Spleen (tissue), 11 donors: ENCODE results near the gene ATL2. TPM values are rescaled to one million over a fixed set of nuclear protein-coding genes. Genes with fewer than 3 reads are reported as not detected.

Experiments
- DNase-seq: peaks from one replicate; pipeline ENCODE4 v3.0.0-alpha.2; 2020
- H3K27ac ChIP-seq, 8 donors: fragments of 200-600 bp; sonication (generic) in 7 of 8; 1 replicate in 4 of 8; 2 replicates in 4 of 8; pipeline versions ENCODE4 v1.5.0 to v1.8.0; 2016 to 2021; ENCODE audit warnings: inconsistent platforms in 4 of 8, mild to moderate bottlenecking in 4 of 8, moderate library complexity in 1 of 8
- H3K27me3 ChIP-seq, 7 donors: fragments of 200-600 bp; sonication (generic) in 6 of 7; replicated peaks in 1 of 7; 1 replicate in 4 of 7; 2 replicates in 3 of 7; pipeline versions ENCODE4 v1.5.0 to v1.8.0; 2016 to 2021; ENCODE audit warnings: inconsistent platforms in 3 of 7, mild to moderate bottlenecking in 1 of 7
- H3K36me3 ChIP-seq, 6 donors: fragments of 200-600 bp; sonication (generic) in 5 of 6; 1 replicate in 4 of 6; 2 replicates in 2 of 6; pipeline versions ENCODE4 v1.5.0 to v1.8.0; 2016 to 2021; ENCODE audit warnings: inconsistent platforms in 2 of 6
- H3K4me1 ChIP-seq, 6 donors: fragments of 200-600 bp; sonication (generic) in 5 of 6; 1 replicate in 3 of 6; 2 replicates in 3 of 6; pipeline versions ENCODE4 v1.5.0 to v1.8.0; 2016 to 2021; ENCODE audit warnings: inconsistent platforms in 3 of 6
- H3K4me3 ChIP-seq, 8 donors: fragments of 200-600 bp; sonication (generic) in 7 of 8; 1 replicate in 4 of 8; 2 replicates in 4 of 8; pipeline versions ENCODE4 v1.5.0 to v1.8.0; 2016 to 2021; ENCODE audit warnings: inconsistent platforms in 4 of 8, mild to moderate bottlenecking in 4 of 8, moderate library complexity in 2 of 8
- H3K9me3 ChIP-seq, 8 donors: fragments of 200-600 bp; sonication (generic) in 7 of 8; 1 replicate in 4 of 8; 2 replicates in 4 of 8; pipeline versions ENCODE4 v1.5.0 to v1.8.0; 2016 to 2021; ENCODE audit warnings: inconsistent platforms in 4 of 8
- POLR2A ChIP-seq, 3 donors: fragments of 450-650 bp; IDR thresholded peaks; one replicate each; pipeline ENCODE4 v1.5.1; 2017; ENCODE audit warnings: antibody characterized with exemption in 3 of 3, mild to moderate bottlenecking in 1 of 3
- POLR2AphosphoS5 ChIP-seq, 3 donors: sonication (generic); formaldehyde crosslinking; IDR thresholded peaks; one replicate each; pipeline ENCODE4 v1.5.1; 2017; ENCODE audit warnings: antibody characterized with exemption in 3 of 3
- WGBS, 5 donors: extraction: QIAGEN DNeasy Blood & Tissue Kit in 3 of 5; methylation state at CpG; one replicate each; pipeline versions ENCODE4 v1.1.5 to v1.1.7; 2013 to 2018; 5-methylcytosine and 5-hydroxymethylcytosine counted together
- intact Hi-C: fragments of 100-400 bp; cut with DNase I; formaldehyde crosslinking; loops from one replicate; pipeline ENCODE4 v1.15.0; 2023; ENCODE audit warnings: low total_unique reads
- polyA plus RNA-seq, 3 donors: library from polyadenylated mRNA; stranded (reverse); fragments of 200-250 nt; gene quantifications; one replicate each; pipeline ENCODE4 v1.2.1, GENCODE V29; 2013
- total RNA-seq, 7 donors: library from RNA; depleted of rRNA in 3 of 7; stranded (reverse); fragments of >200 nt in 3 of 7; fragmentation: NEBNext Ultra II Directional in 4 of 7; extraction: Animal tissue kit (Norgen Biotek cat#: 25700) in 4 of 7; gene quantifications; one replicate each; pipeline versions ENCODE4 v1.1.0 to v1.2.1, GENCODE V29; 2016 to 2021
- TF ChIP-seq, protein P1 (sequence below), 11 experiments: fragments of 200-600 bp in 7 of 11; fragments of 450-650 bp in 4 of 11; sonication (generic) in 4 of 11; IDR thresholded peaks in 8 of 11; conservative IDR thresholded peaks in 3 of 11; 1 replicate in 7 of 11; 2 replicates in 4 of 11; pipeline versions ENCODE4 v1.4.0 to v1.8.0; 2016 to 2021; ENCODE audit warnings: antibody characterized with exemption in 11 of 11, inconsistent platforms in 4 of 11, mild to moderate bottlenecking in 1 of 11
- donor health status: healthy with polysubstance abuse.
- donor health status: DM: no; HTN: no; CAD: no; lungs with moderate emphysema.
- donor health status: DM: no; HTN: no; CAD: no.
- donor health status: Bipolar disorder and iron deficiency.
- donor health status: healthy.
- donor health status: DM: no; HTN: no; CAD: no.
- donor health status: DM: yes; HTN: yes; CAD: no.

The ATL2 gene
- total and polyA plus RNA-seq, 10 donors, result 17.5 to 100 (median 64.2) TPM

- peak overlapping the region in 1 of 8 donors; percentile 20 for H3K27ac ChIP-seq
- intact Hi-C loops, result loop anchor here (5.0 to 10.0 kb wide), 2 partner anchors 292 to 880 kb away; no protein-coding TSS in a partner anchor
- TF ChIP-seq POLR2A (IDR thresholded peaks at IDR 0.05) (no peak), POLR2AphosphoS5 (IDR thresholded peaks at IDR 0.05) (no peak)
- TF ChIP-seq, protein P1, sequence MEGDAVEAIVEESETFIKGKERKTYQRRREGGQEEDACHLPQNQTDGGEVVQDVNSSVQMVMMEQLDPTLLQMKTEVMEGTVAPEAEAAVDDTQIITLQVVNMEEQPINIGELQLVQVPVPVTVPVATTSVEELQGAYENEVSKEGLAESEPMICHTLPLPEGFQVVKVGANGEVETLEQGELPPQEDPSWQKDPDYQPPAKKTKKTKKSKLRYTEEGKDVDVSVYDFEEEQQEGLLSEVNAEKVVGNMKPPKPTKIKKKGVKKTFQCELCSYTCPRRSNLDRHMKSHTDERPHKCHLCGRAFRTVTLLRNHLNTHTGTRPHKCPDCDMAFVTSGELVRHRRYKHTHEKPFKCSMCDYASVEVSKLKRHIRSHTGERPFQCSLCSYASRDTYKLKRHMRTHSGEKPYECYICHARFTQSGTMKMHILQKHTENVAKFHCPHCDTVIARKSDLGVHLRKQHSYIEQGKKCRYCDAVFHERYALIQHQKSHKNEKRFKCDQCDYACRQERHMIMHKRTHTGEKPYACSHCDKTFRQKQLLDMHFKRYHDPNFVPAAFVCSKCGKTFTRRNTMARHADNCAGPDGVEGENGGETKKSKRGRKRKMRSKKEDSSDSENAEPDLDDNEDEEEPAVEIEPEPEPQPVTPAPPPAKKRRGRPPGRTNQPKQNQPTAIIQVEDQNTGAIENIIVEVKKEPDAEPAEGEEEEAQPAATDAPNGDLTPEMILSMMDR (IDR thresholded peaks at IDR 0.05 in 8 of 11, conservative IDR thresholded peaks at IDR 0.05 in 3 of 11), result peak; percentile 16 to 83 (median 63)
- no peaks in the 10 kb centered on the region for H3K36me3 ChIP-seq
- WGBS, 5 donors, result 55 to 69% (median 59%) methylated on average over 7 of the region's 7 CpGs
- no peaks in the 10 kb centered on the region for H3K9me3 ChIP-seq
- peaks cover 0 to 4% (median 0%) of the 10 kb centered on the region in 6 donors for H3K4me1 ChIP-seq
- no peak overlapping the region for H3K4me3 ChIP-seq
- DNase-seq, result no peak
- no peaks in the 10 kb centered on the region for H3K27me3 ChIP-seq
Observed at GRCh38 chr2:38274286-38275276, 102.5 kb downstream of the ATL2 start.

- intact Hi-C loops, result loop anchor here (10.0 kb wide), 1 partner anchor 877 kb away; no protein-coding TSS in a partner anchor
- no peaks in the 10 kb centered on the region for H3K27me3 ChIP-seq
- TF ChIP-seq POLR2A (IDR thresholded peaks at IDR 0.05) (no peak), POLR2AphosphoS5 (IDR thresholded peaks at IDR 0.05) (no peak)
- TF ChIP-seq, protein P1 (IDR thresholded peaks at IDR 0.05 in 8 of 11, conservative IDR thresholded peaks at IDR 0.05 in 3 of 11), result no peak
- H3K9me3 ChIP-seq, result peaks cover 0 to 4% (median 0%) of the 10 kb centered on the region in 8 donors
- H3K4me1 ChIP-seq, result peaks cover 0 to 4% (median 0%) of the 10 kb centered on the region in 6 donors
- H3K27ac ChIP-seq, result no peak overlapping the region
- DNase-seq, result no peak
- no peaks in the 10 kb centered on the region for H3K36me3 ChIP-seq
- H3K4me3 ChIP-seq, result no peak overlapping the region
- WGBS, 5 donors, result 86 to 98% (median 92%) methylated on average over 3 of the region's 3 CpGs
Observed at GRCh38 chr2:38271697-38272096, 105.4 kb downstream of the ATL2 start.

- WGBS, 5 donors, result 88 to 100% (median 96%) methylated on average over 1 of the region's 1 CpG
- H3K9me3 ChIP-seq, result peaks cover 0 to 15% (median 0%) of the 10 kb centered on the region in 8 donors
- H3K4me3 ChIP-seq, result no peak overlapping the region
- intact Hi-C loops, result no loop called here
- no peaks in the 10 kb centered on the region for H3K27me3 ChIP-seq
- no peak overlapping the region for H3K27ac ChIP-seq
- H3K4me1 ChIP-seq, result peaks cover 0 to 13% (median 5%) of the 10 kb centered on the region in 6 donors
- no peaks in the 10 kb centered on the region for H3K36me3 ChIP-seq
- TF ChIP-seq POLR2A (IDR thresholded peaks at IDR 0.05) (no peak), POLR2AphosphoS5 (IDR thresholded peaks at IDR 0.05) (no peak)
- TF ChIP-seq, protein P1 (IDR thresholded peaks at IDR 0.05 in 8 of 11, conservative IDR thresholded peaks at IDR 0.05 in 3 of 11), result no peak
- no peak for DNase-seq
Observed at GRCh38 chr2:38269421-38269820, 107.7 kb downstream of the ATL2 start.
